K562 (cell line): Measurements from ENCODE around the gene C12orf43. TPM values are rescaled to one million over a fixed set of nuclear protein-coding genes. Genes with fewer than 3 reads are reported as not detected.
A peak's percentile ranks its signal among the peaks of the same experiment; 100 is the strongest.

Experiments used
- ARID2 ChIP-seq: fragments of 450-650 bp; IDR thresholded peaks from 2 replicates; pipeline ENCODE4 v1.6.1; 2017; ENCODE audit warnings: antibody characterized with exemption, mild to moderate bottlenecking
- CBX2 ChIP-seq: fragments of 200-600 bp; sonication (generic); IDR thresholded peaks from one replicate; pipeline ENCODE4 v1.6.1; 2012; ENCODE audit warnings: mild to moderate bottlenecking, low read length, inconsistent platforms; ENCODE audit not compliant: insufficient read depth, poor library complexity, severe bottlenecking
- ILF3 ChIP-seq: fragments of 450-650 bp; IDR thresholded peaks from 2 replicates; pipeline ENCODE4 v1.6.1; 2018; ENCODE audit warnings: antibody characterized with exemption, mild to moderate bottlenecking, moderate library complexity, borderline replicate concordance
- KLF16 ChIP-seq: IDR thresholded peaks from 2 replicates; pipeline ENCODE4 v1.6.1; 2016; ENCODE audit warnings: antibody characterized with exemption
- NCOA2 ChIP-seq, 2 experiments: fragments of 450-650 bp; IDR thresholded peaks; 2 replicates each; pipeline ENCODE4 v1.6.1; 2018; ENCODE audit warnings: mild to moderate bottlenecking in 2 of 2, moderate library complexity in 1 of 2; ENCODE audit not compliant: partially characterized antibody in 2 of 2
- SIN3A ChIP-seq, 2 experiments: fragments of 150-350 bp in 1 of 2; IDR thresholded peaks; 2 replicates each; pipeline ENCODE4 v1.6.1; 2011 to 2016; ENCODE audit warnings: borderline replicate concordance in 2 of 2, low read depth in 2 of 2, low read length in 2 of 2, mild to moderate bottlenecking in 2 of 2, moderate library complexity in 2 of 2; ENCODE audit not compliant: control insufficient read depth in 1 of 2
- TRIM24 ChIP-seq, 2 experiments: fragments of 450-650 bp; IDR thresholded peaks; 2 replicates each; pipeline ENCODE4 v1.6.1; 2016
- ZNF121 ChIP-seq: sonication (generic); formaldehyde crosslinking; conservative IDR thresholded peaks from 2 replicates; pipeline ENCODE4 v1.8.0; 2022; ENCODE audit warnings: missing genetic modification reagents
- ZNF224 ChIP-seq: sonication (generic); formaldehyde crosslinking; IDR thresholded peaks from 2 replicates; pipeline ENCODE4 v1.8.0; 2022; ENCODE audit warnings: mild to moderate bottlenecking, missing genetic modification reagents
- polyA plus RNA-seq, 8 experiments: library from polyadenylated mRNA; depleted of rRNA in 4 of 8; stranded (reverse) in 5 of 8; unstranded in 3 of 8; fragments of >200 nt; fragmentation: Nextera tagmentation in 2 of 8; fragmentation: Illumina TruSeq in 1 of 8; extraction: Ambion mirVana in 2 of 8; extraction: Trizol in 1 of 8; gene quantifications; 2 replicates each; pipeline versions ENCODE4 v1.2.1 to v1.2.3, GENCODE V29; 2011 to 2014; ENCODE audit warnings: inconsistent platforms in 1 of 8, missing spikeins in 1 of 8
- total RNA-seq, 7 experiments: library from RNA; depleted of rRNA in 6 of 7; stranded (reverse); fragments of >200 nt in 6 of 7; fragmentation: Illumina TruSeq in 2 of 7; extraction: Trizol in 2 of 7; gene quantifications; 2 replicates each; pipeline versions ENCODE4 v1.2.1 to v1.2.3, GENCODE V29; 2011 to 2021; ENCODE audit warnings: low replicate concordance in 1 of 7
- TF ChIP-seq, protein P1 (sequence below), 2 experiments: fragments of 450-650 bp; formaldehyde crosslinking in 1 of 2; IDR thresholded peaks; 2 replicates each; pipeline versions ENCODE4 v1.4.0 to v1.6.1; 2014 to 2020; ENCODE audit warnings: mild to moderate bottlenecking in 2 of 2, borderline replicate concordance in 1 of 2, low read depth in 1 of 2
- TF ChIP-seq, protein P2 (sequence below): fragments of 450-650 bp; formaldehyde crosslinking; IDR thresholded peaks from 2 replicates; pipeline ENCODE4 v1.4.0; 2022; ENCODE audit warnings: missing genetic modification characterization
- TF ChIP-seq, protein P3 (sequence below): fragments of 450-650 bp; IDR thresholded peaks from 2 replicates; pipeline ENCODE4 v1.6.1; 2016; ENCODE audit warnings: antibody characterized with exemption
- TF ChIP-seq, protein P4 (sequence below): fragments of 150-350 bp; conservative IDR thresholded peaks from 2 replicates; pipeline ENCODE4 v1.6.1; 2014; ENCODE audit warnings: low read length
- TF ChIP-seq, protein P5 (sequence below): fragments of 250-450 bp; sonication (Bioruptor Pico); IDR thresholded peaks from 2 replicates; pipeline ENCODE4 v1.8.0; 2022; ENCODE audit warnings: moderate library complexity, mild to moderate bottlenecking, inconsistent platforms

The C12orf43 gene
- total and polyA plus RNA-seq, 9 of the 15 experiments (the other 6 are each of a cell fraction or from before 2014, with no cell fraction given) = 4.3 to 22.2 (median 16.8) TPM

DNA sequence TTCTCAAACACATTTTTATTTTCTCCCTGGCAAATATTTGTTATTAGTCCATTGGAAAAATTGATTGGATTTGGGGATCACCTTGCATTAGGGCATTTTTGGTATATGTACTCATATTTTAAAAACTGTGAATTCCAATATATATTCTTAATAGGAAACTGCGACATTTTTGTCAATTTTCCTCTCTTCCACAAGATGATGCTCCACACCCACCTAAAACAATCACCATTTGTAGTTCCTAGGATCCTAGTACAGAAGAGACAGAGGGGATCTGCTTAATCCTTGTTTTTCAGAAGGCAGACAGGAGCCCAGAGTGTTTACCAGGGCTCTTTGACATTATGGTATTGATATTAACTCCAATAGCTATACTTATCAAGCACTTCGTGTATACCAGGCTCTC lies 45.5 kb upstream of the C12orf43 start (continued):
- TF ChIP-seq, protein P1, sequence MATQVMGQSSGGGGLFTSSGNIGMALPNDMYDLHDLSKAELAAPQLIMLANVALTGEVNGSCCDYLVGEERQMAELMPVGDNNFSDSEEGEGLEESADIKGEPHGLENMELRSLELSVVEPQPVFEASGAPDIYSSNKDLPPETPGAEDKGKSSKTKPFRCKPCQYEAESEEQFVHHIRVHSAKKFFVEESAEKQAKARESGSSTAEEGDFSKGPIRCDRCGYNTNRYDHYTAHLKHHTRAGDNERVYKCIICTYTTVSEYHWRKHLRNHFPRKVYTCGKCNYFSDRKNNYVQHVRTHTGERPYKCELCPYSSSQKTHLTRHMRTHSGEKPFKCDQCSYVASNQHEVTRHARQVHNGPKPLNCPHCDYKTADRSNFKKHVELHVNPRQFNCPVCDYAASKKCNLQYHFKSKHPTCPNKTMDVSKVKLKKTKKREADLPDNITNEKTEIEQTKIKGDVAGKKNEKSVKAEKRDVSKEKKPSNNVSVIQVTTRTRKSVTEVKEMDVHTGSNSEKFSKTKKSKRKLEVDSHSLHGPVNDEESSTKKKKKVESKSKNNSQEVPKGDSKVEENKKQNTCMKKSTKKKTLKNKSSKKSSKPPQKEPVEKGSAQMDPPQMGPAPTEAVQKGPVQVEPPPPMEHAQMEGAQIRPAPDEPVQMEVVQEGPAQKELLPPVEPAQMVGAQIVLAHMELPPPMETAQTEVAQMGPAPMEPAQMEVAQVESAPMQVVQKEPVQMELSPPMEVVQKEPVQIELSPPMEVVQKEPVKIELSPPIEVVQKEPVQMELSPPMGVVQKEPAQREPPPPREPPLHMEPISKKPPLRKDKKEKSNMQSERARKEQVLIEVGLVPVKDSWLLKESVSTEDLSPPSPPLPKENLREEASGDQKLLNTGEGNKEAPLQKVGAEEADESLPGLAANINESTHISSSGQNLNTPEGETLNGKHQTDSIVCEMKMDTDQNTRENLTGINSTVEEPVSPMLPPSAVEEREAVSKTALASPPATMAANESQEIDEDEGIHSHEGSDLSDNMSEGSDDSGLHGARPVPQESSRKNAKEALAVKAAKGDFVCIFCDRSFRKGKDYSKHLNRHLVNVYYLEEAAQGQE (IDR thresholded peaks at IDR 0.05; ENCODE audit: borderline replicate concordance) = peak; percentile 82; the same call in 1 of the 2 replicates
- TF ChIP-seq, protein P1 (CRISPR knock-in tag; IDR thresholded peaks at IDR 0.05; ENCODE audit: low read depth) = no peak
- TF ChIP-seq ILF3 (no peak), CBX2 (no peak), SIN3A (IDR thresholded peaks at IDR 0.05; ENCODE audit: borderline replicate concordance in 2 of 2, control insufficient read depth in 1 of 2, low read depth in 2 of 2, low read length in 2 of 2) (no peak), ZNF121 (CRISPR knock-in tag) (no peak), TRIM24 (IDR thresholded peaks at IDR 0.05) (no peak), ZNF224 (no peak), KLF16 (0 out of 2 replicates have a peak, but pooled peaks have one; percentile 12), NCOA2 (IDR thresholded peaks at IDR 0.05; ENCODE audit: partially characterized antibody in 2 of 2) (no peak), ARID2 (no peak)
- TF ChIP-seq, protein P2, sequence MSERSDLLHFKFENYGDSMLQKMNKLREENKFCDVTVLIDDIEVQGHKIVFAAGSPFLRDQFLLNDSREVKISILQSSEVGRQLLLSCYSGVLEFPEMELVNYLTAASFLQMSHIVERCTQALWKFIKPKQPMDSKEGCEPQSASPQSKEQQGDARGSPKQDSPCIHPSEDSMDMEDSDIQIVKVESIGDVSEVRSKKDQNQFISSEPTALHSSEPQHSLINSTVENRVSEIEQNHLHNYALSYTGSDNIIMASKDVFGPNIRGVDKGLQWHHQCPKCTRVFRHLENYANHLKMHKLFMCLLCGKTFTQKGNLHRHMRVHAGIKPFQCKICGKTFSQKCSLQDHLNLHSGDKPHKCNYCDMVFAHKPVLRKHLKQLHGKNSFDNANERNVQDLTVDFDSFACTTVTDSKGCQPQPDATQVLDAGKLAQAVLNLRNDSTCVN (CRISPR knock-in tag) = no peak
- TF ChIP-seq, protein P3, sequence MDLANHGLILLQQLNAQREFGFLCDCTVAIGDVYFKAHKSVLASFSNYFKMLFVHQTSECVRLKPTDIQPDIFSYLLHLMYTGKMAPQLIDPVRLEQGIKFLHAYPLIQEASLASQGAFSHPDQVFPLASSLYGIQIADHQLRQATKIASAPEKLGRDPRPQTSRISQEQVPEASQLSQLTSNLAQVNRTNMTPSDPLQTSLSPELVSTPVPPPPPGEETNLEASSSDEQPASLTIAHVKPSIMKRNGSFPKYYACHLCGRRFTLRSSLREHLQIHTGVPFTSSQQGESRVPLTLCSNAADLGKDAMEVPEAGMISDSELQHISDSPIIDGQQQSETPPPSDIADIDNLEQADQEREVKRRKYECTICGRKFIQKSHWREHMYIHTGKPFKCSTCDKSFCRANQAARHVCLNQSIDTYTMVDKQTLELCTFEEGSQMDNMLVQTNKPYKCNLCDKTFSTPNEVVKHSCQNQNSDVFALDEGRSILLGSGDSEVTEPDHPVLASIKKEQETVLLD = no peak
- TF ChIP-seq, protein P4, sequence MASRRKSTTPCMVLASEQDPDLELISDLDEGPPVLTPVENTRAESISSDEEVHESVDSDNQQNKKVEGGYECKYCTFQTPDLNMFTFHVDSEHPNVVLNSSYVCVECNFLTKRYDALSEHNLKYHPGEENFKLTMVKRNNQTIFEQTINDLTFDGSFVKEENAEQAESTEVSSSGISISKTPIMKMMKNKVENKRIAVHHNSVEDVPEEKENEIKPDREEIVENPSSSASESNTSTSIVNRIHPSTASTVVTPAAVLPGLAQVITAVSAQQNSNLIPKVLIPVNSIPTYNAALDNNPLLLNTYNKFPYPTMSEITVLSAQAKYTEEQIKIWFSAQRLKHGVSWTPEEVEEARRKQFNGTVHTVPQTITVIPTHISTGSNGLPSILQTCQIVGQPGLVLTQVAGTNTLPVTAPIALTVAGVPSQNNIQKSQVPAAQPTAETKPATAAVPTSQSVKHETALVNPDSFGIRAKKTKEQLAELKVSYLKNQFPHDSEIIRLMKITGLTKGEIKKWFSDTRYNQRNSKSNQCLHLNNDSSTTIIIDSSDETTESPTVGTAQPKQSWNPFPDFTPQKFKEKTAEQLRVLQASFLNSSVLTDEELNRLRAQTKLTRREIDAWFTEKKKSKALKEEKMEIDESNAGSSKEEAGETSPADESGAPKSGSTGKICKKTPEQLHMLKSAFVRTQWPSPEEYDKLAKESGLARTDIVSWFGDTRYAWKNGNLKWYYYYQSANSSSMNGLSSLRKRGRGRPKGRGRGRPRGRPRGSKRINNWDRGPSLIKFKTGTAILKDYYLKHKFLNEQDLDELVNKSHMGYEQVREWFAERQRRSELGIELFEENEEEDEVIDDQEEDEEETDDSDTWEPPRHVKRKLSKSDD = no peak
- TF ChIP-seq, protein P5, sequence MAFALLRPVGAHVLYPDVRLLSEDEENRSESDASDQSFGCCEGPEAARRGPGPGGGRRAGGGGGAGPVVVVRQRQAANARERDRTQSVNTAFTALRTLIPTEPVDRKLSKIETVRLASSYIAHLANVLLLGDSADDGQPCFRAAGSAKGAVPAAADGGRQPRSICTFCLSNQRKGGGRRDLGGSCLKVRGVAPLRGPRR (CRISPR knock-in tag) = no peak
